Measurements from ENCODE around the gene TBC1D14. TPM values are rescaled to one million over a fixed set of nuclear protein-coding genes. Genes with fewer than 3 reads are reported as not detected.
"Not testable (repeated sequence)": the region's sequence is repeated elsewhere in the genome, so short reads cannot be mapped to it uniquely, and the experiment has no call there.

TBC1D14 gene
- total RNA-seq, 1 experiment from 2014 or later, result 153 TPM

DNA sequence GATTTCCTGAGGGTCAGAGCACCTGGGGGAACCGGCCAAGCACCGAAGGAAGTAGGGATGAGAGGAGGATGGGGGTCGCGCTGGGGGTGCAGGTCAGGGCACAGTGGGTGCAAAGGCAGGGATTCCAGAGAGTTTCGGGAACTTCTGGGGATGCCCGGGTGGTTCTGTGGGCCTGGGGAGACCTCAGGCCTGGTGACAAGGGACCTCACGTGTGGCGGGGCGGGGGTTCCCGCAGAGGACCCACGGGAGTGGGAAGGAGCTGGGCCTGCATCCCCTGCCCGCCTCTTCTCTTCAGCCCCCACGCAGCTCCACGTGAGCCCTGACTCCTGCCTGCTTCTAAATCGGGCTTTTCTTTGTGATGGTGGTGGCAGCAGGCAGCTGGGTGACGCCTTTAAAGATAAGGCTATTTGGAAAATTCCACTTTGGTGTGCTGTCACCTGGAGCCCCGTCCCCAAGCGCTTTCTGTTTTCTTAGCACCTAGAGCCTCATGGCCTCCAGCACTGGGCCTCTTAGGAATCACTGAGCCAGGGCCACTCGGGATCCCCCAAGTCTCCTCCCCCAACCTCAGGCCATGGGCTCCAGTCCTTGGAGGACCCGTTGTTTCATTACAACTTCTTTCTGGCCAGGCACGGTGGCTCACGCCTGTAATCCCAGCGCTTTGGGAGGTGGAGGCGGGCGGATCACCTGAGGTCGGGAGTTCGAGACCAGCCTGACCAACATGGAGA is 7.1 kb upstream of the TBC1D14 start:
- DNase-seq (ENCODE audit: low read depth, low spot score), result no peak
- in situ Hi-C loops (cut with HindIII; ENCODE audit: low pct_unique_long_range_greater_than_20kb, low sequenced_read_pairs), result no loop called here

GRCh38 chr4:6905516-6906445 is 3.8 kb upstream of the TBC1D14 start:
- DNase-seq (ENCODE audit: low read depth, low spot score), result no peak
- in situ Hi-C loops (cut with HindIII; ENCODE audit: low pct_unique_long_range_greater_than_20kb, low sequenced_read_pairs), result no loop called here

DNA sequence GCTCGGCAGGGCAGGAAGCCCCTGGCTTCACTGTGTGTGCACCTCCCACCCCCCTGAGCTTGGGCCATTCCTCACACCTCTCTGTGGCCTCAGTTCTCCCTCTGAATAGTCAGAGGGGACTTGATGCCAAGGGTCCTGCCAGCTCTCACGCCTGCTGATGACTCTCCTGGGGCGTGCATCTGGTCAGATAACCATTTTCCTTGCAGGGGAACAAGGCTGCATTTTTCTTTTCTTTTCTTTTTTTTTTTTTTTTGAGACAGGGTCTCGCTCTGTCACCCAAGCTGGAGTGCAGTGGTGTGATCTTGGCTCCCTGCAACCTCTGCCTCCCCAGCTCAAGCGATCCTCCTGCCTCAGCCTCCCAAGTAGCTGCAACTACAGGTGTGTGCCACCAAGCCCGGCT is 3.1 kb upstream of the TBC1D14 start:
- DNase-seq (ENCODE audit: low read depth, low spot score); in situ Hi-C loops (cut with HindIII; ENCODE audit: low pct_unique_long_range_greater_than_20kb, low sequenced_read_pairs): not testable (repeated sequence)

GRCh38 chr4:6907658-6908191 is 1.9 kb upstream of the TBC1D14 start:
- peak; percentile 52 for DNase-seq (ENCODE audit: low read depth, low spot score)
- in situ Hi-C loops (cut with HindIII; ENCODE audit: low pct_unique_long_range_greater_than_20kb, low sequenced_read_pairs), result no loop called here

DNA sequence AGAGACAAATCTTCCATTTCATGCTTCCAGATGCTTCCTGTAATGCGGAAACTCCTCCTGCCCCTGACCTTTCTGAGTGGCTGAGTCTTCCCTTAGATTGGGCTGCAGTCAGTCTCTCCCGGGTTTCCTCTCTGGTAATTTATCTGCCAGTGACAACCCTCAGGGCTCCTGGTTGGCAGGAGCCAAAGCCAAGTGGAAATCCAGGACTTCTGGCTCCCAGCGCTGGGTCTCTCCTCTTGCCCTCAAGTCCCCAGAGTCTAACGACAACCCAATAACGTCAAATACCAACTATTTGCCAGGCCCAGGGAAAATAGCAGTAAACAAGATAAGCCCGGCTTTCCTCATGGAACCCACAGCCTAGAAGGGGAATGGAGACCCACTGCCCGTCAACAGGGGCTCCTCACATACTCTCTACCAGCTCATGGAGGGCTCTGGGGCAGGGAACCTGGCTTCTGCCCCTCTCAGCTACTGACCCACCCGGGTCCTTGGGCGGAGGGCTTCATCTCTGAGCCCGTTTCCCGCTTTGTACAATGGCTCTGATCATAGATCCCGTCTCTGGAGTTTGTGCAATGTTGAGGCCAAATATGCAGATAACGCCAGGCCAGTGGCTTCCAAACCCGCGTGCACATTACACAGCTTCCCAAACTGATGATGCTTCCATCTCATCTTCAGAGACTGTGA is 1.1 kb upstream of the TBC1D14 start:
- in situ Hi-C loops (cut with HindIII; ENCODE audit: low pct_unique_long_range_greater_than_20kb, low sequenced_read_pairs), result no loop called here
- DNase-seq (ENCODE audit: low read depth, low spot score), result no peak

DNA sequence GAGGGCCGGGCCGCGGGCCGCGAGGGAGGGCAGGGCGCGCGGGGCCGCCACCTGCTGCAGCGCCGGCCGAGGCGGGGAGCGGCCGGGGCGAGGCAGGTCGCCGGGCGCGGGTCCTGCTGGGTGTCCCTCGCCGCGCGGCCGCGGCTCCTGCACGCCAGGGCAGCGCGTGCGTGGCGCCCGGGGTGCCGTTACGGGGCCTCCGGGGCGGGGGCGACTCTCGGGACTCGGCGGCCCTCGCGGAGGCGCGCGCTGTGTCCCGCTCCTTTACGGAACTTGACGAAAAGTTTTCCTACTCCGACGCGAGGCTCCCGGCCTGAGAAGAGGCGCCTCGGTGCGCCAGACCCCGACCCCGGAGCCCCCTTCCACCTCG is 329 bp downstream of the TBC1D14 start:
- in situ Hi-C loops (cut with HindIII; ENCODE audit: low pct_unique_long_range_greater_than_20kb, low sequenced_read_pairs), result no loop called here
- no peak for DNase-seq (ENCODE audit: low read depth, low spot score)

GRCh38 chr4:6910340-6910959 is 824 bp downstream of the TBC1D14 start:
- no peak for DNase-seq (ENCODE audit: low read depth, low spot score)
- in situ Hi-C loops (cut with HindIII; ENCODE audit: low pct_unique_long_range_greater_than_20kb, low sequenced_read_pairs), result no loop called here

DNA sequence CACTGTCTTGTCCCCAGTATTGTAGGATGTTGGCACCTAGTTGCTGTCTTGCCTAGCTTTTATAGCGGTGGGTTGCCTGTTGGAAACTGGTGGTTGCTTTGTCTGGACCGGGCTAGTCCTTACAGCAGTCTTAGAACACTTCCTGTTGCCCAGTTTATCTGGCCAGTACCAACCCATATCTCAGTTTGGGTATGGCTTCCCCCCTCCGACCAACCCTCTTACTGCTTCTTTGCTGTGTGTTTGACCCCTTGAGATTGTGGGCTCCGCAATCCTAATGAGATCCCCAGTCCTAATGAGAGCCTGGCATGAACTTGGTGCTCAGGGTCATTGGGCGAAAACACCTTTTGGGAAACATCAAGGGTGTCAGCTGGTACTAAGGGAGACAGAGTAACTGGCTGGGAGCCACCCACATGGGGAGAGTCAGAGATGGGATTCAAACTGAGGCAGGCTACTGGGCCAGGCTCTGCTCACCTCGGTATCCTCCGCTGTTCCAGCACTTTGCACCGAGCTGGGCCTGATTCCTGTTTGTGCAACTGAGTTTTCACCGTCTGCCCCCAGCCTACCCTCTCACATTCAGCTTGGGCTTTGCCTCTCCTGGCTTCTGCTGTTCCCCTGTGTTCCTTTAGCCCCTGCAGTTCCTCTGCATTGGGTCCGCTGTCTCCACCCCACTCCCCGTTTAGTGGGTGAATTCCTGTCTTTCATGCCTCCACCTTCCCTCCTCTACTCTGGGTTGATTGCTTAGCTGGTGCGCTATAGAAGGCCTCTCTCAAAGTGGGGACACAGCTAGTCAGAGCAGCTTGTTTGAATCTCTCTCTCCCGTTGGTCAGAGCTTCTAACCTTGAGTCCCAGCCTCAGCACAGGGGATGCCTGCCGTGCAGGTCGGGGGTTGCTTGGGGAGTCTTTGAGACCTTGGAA is 1.6 kb downstream of the TBC1D14 start:
- no peak for DNase-seq (ENCODE audit: low read depth, low spot score)
- in situ Hi-C loops (cut with HindIII; ENCODE audit: low pct_unique_long_range_greater_than_20kb, low sequenced_read_pairs), result no loop called here

DNA sequence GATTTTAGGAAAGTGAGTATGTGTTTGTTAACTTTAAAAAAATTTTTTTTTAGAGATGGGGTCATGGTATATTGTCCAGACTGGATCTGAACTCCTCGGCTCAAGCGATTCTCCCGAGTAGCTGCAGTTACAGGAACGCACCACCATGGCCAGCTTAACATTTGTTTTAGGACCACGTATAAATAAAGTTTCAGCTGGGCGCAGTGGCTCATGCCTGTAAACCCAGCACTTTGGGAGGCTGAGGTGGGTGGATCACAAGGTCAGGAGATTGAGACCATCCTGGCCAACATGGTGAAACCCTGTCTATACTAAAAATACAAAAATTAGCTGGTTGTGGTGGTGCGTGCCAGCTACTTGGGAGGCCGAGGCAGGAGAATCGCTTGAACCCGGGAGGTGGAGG is 2.3 kb downstream of the TBC1D14 start:
- DNase-seq (ENCODE audit: low read depth, low spot score); in situ Hi-C loops (cut with HindIII; ENCODE audit: low pct_unique_long_range_greater_than_20kb, low sequenced_read_pairs): not testable (repeated sequence)

DNA sequence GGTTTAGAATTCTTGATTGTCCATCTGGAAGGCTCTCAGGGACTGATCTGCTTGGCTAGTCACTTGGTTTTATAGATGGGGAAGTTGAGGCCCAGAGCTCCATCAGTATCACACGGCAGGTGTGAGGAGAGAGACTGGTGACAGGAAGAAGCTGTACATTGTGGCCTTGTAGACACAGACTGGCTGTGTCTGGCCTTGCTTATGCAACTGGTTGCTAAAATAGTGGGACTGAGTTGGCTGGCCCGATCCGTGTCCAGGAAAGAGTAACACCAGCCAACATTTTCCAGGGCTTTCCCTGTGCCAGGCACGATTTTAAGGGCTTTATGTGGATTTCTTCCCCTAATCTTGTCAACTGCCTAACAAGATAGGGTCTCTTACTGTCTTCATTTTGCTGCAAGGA is 2.8 kb downstream of the TBC1D14 start:
- DNase-seq (ENCODE audit: low read depth, low spot score), result no peak
- in situ Hi-C loops (cut with HindIII; ENCODE audit: low pct_unique_long_range_greater_than_20kb, low sequenced_read_pairs), result no loop called here

- DNase-seq (ENCODE audit: low read depth, low spot score), result no peak
- in situ Hi-C loops (cut with HindIII; ENCODE audit: low pct_unique_long_range_greater_than_20kb, low sequenced_read_pairs), result no loop called here
These were observed 3.8 kb downstream of the TBC1D14 start for GRCh38 chr4:6913350-6913905.

DNA sequence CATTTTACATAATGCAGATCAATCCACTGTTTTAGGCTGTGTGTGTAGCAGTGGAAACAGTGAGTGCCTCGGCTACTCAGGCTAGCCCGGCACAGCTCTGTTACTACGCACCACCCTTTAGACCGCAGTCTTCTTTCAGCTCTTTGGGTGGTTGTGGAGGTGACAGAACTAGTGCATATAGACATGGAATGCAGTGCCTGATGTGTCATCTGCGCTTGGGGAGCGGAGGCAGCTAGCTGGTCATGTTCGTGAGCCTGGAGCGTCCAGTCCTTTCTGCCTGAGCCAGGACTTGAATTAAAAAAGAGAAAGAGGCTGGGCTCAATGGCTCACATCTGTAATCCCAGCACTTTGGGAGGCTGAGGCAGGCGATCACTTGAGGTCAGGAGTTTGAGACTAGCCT is 4.8 kb downstream of the TBC1D14 start:
- DNase-seq (ENCODE audit: low read depth, low spot score), result no peak
- in situ Hi-C loops (cut with HindIII; ENCODE audit: low pct_unique_long_range_greater_than_20kb, low sequenced_read_pairs), result no loop called here

DNA sequence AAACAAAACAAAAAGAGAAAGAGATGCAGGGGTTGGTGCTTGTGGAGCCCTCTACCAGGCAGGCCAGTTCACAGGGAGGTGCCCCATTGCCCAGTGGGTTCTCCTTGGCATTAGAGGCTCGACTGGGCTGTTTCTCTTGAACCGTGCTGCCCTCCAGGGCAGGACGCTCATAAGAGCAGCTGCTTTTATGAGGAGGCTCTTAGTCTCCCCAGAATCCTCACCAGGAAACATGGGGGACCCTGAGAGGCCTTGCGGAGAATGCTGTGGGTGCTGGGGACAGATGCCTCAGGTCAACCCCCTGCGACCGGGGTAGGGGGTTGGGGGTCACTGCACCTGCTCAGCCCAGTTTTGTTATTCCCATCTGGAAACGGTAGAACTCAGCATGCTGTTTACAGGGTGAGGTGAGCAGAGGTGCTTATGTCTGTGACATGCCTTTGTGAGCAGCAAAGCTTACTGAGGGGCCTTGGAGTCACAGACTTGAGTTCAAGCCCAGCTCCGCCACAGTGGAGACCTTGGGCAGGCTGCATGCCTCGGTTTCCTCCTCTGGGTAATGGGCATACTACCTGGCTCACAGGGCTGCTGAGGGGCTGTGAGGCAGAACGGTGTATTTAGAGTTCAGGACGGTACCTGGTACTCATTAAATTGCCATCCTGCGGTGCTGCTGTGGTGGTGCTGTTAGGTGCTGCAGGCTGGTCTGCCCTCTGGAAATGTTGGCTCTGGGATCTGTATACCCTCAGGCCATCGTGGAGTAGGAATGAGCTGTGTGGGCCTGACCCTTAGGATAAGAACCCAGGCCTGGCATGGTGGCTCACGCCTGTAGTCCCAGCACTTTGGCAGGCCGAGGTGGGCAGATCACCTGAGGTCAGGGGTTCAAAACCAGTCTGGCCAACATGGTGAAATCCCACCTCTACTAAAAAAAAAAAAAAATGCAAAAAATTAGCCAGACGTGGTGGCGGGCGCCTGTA is 5.7 kb downstream of the TBC1D14 start:
- no peak for DNase-seq (ENCODE audit: low read depth, low spot score)
- in situ Hi-C loops (cut with HindIII; ENCODE audit: low pct_unique_long_range_greater_than_20kb, low sequenced_read_pairs), result no loop called here

- DNase-seq (ENCODE audit: low read depth, low spot score), result no peak
- in situ Hi-C loops (cut with HindIII; ENCODE audit: low pct_unique_long_range_greater_than_20kb, low sequenced_read_pairs), result no loop called here
These were observed 6.5 kb downstream of the TBC1D14 start for GRCh38 chr4:6916069-6916586.
